Limb (tissue), 2 donors: ENCODE data around the gene SLC6A1.

Experiments
- DNase-seq, 2 donors: peaks; one replicate each; pipeline ENCODE4 v3.0.0-alpha.2; 2016; ENCODE audit errors: extremely low spot score in 2 of 2

The SLC6A1 gene

GRCh38 chr3:11015369-11015768, 22.8 kb downstream of the SLC6A1 start:
- DNase-seq, result no peak

GRCh38 chr3:11016727-11017126, 24.2 kb downstream of the SLC6A1 start:
- DNase-seq, result no peak

GRCh38 chr3:11019116-11019819, 26.7 kb downstream of the SLC6A1 start:
- no peak for DNase-seq

- no peak for DNase-seq
Observed at GRCh38 chr3:11020764-11021163, 28.2 kb downstream of the SLC6A1 start.

- no peak for DNase-seq
Observed at GRCh38 chr3:11021611-11022011, 29.1 kb downstream of the SLC6A1 start.

GRCh38 chr3:11022115-11022514, 29.6 kb downstream of the SLC6A1 start:
- no peak for DNase-seq

- no peak for DNase-seq
Observed at GRCh38 chr3:11024181-11024580, 31.6 kb downstream of the SLC6A1 start.

- DNase-seq, result no peak
Observed at GRCh38 chr3:11029948-11030347, 37.4 kb downstream of the SLC6A1 start.

- no peak for DNase-seq
Observed at GRCh38 chr3:11033871-11034270, 41.3 kb downstream of the SLC6A1 start.

GRCh38 chr3:11034309-11034985, 41.9 kb downstream of the SLC6A1 start:
- no peak for DNase-seq

- no peak for DNase-seq
Observed at GRCh38 chr3:11035757-11036505, 43.4 kb downstream of the SLC6A1 start.

- no peak for DNase-seq
Observed at GRCh38 chr3:11037241-11037873, 44.8 kb downstream of the SLC6A1 start.

GRCh38 chr3:11037976-11038375, 45.4 kb downstream of the SLC6A1 start:
- DNase-seq, result no peak

- no peak for DNase-seq
Observed at GRCh38 chr3:11045536-11045935, 53.0 kb downstream of the SLC6A1 start.

GRCh38 chr3:11047500-11047899, 55.0 kb downstream of the SLC6A1 start:
- no peak for DNase-seq

- DNase-seq, result no peak
Observed at GRCh38 chr3:11050666-11051323, 58.2 kb downstream of the SLC6A1 start.

GRCh38 chr3:11053926-11054503, 61.5 kb downstream of the SLC6A1 start:
- DNase-seq, result no peak

GRCh38 chr3:11054739-11055438, 62.3 kb downstream of the SLC6A1 start:
- DNase-seq, result no peak

- DNase-seq, result no peak
Observed at GRCh38 chr3:11055496-11055895, 62.9 kb downstream of the SLC6A1 start.

GRCh38 chr3:11056531-11057050, 64.0 kb downstream of the SLC6A1 start:
- DNase-seq, result no peak
